ENCODE measurements around the gene MYL3.
A peak's percentile ranks its signal among the peaks of the same experiment; 100 is the strongest.

MYL3 gene

DNA sequence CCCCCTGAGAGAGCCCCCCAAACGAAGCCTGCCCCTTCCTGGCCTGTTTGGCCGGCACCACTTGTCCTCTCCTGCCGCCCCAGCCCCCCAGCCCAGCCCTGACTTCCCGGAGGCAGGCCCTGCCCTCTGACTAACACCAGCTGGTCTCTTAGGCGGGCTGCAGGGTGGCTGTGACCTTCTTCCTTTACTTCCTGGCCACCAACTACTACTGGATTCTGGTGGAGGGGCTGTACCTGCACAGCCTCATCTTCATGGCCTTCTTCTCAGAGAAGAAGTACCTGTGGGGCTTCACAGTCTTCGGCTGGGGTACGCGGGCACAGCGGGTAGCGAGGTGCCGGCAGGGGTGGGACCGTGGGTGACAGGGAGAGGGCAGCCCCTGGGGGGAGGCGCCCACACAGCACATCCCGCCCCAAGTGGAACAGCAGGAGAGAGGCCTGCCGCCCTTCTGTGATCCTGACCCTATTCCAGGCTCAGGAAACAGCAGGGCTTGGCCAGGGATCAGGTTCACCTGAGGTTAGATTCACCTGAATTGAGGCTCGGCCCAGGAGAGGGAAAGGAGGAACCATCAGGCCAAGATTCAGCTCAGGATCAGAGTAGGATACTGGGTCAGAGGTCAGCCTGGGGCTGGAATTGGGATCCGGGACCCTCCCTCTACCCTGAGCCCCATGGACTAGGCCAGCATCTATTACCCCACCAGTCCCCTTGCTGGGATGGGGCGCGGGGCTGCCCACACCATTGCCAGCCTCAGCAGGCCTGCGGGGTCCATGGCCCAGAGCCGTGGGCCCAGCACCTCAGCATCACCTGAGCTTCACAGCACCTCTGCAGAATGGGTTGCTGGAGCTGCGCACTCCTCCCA is 36.1 kb upstream of the MYL3 start:
- no peak for DNase-seq (ENCODE audit: low read depth)

DNA sequence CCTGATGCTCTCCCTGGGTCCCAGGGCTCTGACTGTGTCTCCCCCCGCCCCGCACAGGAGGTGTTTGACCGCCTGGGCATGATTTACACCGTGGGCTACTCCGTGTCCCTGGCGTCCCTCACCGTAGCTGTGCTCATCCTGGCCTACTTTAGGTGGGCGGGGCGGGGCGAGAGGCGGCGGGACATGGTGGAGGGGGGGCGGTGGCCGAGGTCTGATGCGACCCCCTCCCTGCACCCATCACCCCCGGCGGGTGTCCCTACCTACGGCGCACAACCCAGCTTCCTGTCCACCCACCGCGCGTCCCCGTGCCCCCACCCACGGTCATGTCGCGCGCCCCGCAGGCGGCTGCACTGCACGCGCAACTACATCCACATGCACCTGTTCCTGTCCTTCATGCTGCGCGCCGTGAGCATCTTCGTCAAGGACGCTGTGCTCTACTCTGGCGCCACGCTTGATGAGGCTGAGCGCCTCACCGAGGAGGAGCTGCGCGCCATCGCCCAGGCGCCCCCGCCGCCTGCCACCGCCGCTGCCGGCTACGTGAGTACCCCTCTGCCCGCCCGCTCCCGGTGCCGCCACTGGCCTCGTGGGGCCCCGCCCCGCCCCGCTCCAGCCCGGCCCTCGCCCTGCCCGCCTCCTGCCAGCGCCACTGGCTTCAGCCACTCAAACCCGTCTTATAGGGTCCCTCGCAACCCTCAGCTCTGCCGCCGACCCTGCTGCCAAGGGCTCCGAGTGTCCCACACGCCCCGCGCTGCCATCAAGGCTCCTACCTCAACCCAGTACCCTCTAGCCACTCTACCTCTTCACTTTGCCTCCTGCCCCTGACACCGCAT is 35.3 kb upstream of the MYL3 start:
- no peak for DNase-seq (ENCODE audit: low read depth)

DNA sequence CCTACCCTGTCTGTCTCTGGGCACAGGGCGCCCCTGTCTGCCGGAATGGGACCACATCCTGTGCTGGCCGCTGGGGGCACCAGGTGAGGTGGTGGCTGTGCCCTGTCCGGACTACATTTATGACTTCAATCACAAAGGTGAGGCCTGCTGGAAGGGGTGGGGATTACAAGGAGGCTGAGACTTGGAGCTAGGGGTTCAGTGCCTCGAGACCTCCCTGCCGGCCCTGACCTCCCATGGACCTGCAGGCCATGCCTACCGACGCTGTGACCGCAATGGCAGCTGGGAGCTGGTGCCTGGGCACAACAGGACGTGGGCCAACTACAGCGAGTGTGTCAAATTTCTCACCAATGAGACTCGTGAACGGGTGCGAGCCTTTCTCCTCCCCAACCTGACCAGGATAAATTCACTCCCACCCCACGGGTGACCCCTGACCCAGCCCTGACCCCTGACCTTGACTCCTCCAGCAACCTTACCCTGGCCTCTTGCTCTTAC is 34.6 kb upstream of the MYL3 start:
- DNase-seq (ENCODE audit: low read depth), result no peak

DNA sequence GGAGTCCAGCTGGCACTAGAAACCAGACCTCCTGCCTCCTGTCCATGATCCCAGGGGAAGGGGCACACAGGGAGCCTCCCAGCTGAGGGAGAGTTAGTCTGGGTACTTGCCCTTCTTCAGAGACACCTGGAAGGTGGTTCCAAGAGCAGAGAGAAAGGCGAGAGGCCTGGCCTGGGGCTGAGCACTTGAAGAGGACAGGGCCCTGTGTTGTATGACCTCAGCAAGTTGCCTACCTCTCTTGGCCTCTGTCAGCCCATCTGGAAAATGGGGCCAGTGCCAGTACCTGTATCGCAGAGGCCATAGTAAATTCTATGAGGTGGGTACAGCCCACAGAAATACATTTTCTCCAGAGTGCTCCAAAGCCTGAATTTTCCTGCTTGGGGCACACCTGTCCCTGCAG is 33.8 kb upstream of the MYL3 start:
- no peak for DNase-seq (ENCODE audit: low read depth)

DNA sequence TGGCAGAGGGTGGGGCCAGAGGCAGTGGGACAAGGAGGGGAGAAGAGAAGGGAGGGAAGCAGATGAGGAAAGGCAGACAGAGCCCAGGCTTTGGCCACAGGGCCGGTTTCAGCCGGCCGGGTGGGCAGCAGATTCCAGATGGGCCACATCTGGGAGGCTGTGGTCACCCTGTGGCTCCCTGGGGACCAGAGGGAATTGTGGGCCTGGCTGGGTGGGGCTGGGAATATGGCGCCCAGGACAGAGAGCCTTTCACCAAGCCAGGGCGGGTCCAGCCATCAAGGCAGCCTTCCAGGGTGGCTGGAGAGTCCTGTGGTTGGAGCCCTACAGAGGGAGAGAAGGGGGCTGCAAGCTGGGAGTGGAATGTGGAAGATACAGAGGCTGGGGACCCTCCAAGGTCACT is 33.1 kb upstream of the MYL3 start:
- DNase-seq (ENCODE audit: low read depth), result no peak

DNA sequence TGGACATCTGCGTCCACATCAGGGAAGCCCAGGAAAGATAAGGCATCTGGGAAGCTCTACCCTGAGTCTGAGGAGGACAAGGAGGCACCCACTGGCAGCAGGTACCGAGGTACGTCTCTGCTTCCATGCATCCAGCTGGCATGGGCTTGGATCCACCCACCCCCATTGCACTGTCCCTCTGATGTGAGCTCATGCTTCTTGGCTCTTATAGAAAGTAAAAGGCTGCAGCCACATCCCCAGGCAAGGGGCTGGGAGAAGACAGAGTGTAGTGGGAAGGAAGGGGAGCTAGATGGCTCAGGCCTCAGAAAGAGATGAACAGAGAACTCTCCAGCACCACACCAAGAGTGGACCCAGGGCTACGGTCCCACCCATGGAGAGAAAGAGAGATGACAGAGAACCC is 32.5 kb upstream of the MYL3 start:
- no peak for DNase-seq (ENCODE audit: low read depth)

DNA sequence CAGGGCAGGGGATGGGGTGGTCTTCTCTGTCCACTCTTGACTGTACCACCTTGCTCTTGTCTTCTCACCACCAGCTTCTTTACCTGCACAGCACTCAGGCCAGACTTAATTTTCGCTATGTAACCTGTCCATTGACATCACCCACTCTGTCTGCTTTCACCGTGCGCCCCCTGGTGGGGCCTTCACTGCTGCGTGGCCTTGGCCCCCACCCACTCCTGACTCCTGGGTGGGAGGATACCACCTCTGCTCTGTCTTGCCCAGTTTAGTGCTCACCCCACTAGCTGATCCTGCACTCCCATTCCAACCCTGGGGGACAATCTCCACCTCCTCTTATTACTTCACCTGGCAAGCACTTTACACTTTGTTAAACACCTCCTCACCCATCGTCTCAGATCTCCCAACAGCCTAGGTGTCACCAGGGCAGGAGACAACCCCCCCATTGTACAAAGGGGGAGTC is 32.0 kb upstream of the MYL3 start:
- DNase-seq (ENCODE audit: low read depth), result peak; percentile 63

DNA sequence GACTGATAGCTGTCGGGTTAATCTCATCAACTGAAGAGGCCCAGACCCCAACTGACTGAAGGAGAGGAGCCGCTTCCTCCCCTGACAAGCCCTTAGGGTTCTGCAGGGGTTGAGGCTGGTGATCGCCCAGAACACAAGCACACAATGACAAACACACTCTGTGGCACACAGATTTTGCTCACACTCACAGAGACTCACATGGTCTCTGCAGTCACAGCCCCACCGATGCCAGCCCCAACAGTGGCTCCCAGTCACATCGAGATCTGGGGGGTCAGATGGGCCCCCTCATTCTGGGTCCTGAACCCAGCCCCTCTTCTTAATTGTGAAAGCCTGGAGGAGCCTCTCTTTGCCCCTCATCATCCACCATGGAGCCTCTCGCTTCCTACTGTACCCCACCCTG is 31.0 kb upstream of the MYL3 start:
- DNase-seq (ENCODE audit: low read depth), result no peak

DNA sequence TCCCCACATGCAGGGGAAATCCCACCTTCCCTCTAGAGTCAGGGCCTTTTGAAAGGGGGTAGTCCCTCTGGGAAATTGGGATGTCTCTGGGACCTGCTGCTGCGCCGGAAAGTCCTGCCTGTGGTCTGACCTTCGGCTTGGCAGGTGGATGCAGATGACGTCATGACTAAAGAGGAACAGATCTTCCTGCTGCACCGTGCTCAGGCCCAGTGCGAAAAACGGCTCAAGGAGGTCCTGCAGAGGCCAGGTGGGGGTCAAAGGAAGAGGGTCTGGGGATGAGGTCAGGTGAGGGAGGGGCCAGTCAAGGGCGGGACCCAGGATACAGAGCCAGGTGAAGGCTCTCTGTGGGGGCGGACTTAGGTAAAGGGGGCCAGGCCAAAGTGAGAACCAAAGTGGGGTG is 30.5 kb upstream of the MYL3 start:
- DNase-seq (ENCODE audit: low read depth), result no peak

DNA sequence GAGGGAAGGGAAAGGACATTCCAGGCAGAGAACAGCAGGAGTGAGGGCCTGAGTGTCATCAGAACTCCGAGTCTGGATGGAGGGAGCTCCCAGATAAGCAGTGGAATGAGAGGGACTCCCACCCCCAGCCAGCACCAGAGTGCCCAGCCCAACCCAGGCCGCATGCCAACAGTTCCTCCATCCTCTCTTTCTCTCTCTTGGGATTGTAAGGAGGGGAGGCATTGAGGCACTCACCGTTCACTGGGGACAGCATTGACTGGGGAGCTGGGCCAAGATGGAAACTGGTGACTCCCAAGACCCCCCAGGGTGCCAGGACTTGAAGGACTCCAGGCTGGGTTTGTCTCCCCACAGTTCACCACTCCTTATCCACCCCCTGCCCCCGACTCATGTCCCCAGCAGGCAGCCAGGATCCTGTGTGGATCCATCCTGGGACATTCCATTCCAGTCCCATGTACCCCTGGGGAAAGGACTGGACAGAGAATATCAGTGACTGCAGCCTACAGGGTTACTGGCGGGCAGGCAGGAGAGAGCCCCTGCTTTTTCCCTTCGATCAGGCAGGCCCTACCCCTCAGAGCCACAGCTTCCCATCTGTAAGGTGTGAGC is 30.0 kb upstream of the MYL3 start:
- no peak for DNase-seq (ENCODE audit: low read depth)

DNA sequence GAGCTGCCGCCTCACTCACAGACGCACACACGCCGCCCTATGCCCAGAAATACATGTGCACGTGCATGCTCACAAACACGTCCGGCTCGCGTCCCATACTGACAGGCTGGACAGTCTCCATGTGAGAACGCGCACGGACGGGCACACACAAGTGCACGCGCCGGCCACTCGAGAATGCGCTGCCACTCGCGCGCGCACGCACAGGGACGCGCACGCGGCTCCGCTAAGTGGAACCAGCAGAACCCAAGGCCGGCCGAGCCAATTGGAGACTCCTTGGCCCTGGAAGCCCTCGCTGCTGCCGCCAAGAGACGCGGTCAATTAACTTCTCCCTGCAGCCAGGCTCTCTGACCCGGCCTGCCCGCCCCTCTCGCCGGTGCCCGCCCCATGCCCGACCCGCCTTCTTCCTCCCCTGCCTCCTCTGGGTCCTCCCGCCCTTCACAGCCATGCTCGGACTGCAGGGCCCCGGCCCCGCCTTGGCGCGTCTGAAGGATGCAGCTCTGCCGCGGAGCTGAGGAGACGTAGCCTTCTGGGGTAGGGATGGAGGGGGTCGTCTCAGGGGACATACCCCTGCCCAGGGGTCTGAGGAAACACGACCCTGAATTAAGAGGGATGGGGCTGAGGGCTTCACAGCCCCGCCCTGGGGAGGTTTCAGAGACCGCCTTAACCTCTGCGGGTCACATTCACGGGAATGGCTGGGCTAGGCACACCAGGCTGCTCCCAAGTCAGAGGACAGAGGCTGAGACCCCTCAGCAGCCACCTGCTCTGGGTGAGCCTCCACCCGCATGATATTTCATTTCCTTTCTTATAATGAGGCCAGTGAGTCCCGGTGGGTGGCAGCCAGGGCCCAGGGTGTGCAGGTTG is 29.3 kb upstream of the MYL3 start:
- no peak for DNase-seq (ENCODE audit: low read depth)

DNA sequence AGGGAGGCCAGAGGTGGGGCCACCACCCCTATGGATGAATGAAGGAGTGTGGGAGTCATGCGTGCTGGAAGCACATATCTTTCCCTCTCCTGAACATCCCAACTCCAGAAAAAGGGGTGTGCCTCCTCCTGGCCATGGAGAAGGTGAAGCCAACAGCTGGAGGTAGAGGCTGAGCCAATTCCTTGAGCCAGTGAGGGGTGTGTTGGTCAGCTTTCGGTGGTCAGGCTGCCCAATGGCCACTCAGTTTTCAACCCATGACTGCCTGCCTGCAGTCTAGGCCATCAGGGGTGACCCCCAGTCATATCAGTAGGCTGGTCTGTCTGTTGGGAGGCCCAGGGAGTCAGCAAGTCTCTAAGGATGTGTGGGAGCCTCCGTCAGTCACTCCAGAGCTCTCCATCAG is 27.9 kb upstream of the MYL3 start:
- DNase-seq (ENCODE audit: low read depth), result no peak

DNA sequence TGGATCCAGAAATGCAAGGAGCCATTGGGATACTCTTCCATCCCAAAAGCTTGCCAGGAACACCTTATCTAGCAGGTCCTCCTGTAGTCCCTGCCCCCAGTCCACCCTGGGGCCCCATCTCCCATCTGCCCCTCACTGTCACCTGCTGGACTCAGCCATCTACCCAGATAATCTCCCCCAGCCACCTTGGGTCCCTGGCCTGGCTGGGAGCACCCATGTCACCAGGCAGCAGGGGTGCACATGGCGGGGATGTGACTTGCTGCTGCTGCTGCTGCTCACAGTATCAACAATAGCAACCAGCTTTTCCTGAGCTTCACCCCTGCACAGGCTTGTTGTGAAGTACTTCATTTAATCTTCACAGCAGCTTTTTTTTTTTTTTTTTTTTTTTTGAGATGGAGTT is 26.9 kb upstream of the MYL3 start:
- no peak for DNase-seq (ENCODE audit: low read depth)

DNA sequence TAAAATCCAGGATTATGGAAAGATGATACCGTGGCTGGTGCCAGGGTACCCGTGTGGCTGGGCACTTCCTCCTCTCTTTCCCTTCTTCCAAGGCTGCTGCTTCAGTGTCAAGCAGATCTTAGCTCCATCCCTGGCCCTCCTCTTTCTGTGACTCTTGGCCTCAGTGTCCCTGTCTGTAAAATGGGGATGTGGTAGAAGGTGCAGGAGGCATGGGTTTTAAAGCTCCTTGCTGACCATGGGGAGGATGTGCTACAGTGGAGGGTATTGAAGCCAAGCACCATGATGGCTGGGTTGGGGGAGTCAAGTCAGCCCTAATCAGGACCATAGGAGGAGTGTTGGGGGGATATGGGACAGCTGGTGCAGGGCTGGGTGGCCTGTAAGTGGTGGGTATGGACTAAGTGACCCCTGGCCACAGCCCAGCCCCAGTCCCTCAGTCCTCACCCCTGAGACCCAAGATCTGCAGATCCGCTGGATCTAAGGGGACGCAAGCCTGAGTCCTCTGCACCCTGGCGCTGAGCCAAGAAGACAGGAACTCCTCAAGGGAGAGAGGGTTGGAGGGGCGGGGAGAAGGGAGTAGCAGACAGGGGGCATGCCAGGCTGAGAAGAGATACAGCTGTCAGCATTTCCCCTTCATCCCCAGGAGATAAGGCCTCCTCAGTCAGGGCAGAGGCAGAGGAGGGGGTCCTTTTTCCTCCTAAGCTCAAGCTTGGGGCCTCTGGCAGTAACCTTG is 26.3 kb upstream of the MYL3 start:
- DNase-seq (ENCODE audit: low read depth), result no peak

DNA sequence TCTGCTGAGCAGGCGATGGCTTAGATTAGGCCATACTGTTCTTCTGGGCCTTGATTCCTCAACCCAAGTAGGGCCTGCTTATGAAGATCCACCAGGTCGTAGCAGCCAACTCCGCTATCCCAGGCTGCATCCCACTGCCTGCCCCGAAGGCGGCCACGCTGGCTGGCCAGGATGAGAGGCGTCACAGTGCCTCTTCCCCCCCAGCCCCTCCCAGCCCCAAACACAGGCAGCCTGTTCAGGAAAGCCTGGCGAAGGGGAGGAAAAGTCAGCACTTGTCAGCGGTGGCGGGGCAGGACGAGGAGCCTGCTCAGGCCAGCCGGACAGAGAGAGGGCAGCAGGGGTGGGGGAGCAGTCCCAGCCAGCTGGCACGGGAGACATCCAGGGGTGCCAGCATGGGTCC is 25.5 kb upstream of the MYL3 start:
- DNase-seq (ENCODE audit: low read depth), result no peak

DNA sequence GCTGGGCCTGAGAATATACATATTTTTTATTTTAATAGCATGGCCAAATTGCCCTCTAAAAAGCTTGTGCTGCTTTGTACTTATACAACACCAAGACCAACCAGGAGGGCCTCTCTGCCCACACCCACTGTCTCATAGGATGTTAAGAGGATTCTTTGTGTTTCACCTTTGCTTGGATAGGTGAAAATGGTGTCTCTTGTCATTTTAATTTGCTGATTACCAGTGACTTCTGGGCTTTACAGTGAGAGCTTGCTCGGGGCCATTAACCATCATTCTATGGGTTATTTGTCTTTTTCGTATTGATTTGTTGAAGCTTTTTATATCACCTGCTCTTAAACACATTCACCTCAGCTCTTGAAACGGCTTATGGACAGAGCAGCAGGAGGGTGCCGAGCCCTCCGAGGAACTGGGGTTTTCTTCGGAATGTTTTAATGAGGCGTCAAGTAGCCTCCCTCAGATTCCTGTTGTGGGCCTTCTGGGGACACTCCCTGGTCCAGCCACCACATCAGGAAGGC is 24.8 kb upstream of the MYL3 start:
- no peak for DNase-seq (ENCODE audit: low read depth)

DNA sequence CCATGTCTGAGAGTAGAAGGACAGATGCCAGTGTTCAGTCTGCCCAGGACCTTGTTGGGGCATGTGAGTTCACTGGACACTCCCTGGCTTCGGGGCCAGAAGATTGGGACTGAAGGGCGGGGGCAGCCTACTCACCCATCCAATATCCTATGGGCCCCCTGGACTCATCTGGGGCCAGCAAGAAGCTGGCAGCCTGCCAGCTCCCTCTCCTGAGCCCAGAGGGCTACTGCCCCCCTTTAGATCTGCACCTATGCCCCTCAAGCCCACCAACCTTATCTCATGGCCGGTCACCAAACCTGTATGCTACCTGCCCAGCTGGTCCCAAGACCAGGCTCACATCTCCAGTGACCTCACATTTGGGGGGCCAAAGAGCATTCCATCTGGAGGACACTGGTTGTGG is 22.4 kb upstream of the MYL3 start:
- DNase-seq (ENCODE audit: low read depth), result no peak

DNA sequence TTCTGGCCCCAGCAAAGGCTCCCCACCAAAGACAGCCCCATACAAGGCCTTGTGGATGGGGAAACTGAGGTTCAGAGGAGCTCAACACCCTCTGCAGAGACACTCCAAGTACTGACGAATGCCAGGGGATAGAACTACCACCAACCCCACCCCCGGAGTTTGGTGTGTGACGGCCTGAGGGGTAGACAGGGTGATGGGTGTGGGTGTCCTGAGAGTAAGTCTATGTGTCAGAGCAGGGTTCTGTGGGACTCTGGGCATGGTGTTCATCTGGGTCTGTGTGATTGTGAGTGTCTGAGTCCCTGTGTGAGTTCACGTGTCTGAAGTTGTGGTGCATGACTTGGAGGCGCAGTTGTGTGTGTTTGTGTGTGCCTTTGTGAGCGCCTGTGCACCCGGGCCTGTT is 21.7 kb upstream of the MYL3 start:
- DNase-seq (ENCODE audit: low read depth), result no peak

DNA sequence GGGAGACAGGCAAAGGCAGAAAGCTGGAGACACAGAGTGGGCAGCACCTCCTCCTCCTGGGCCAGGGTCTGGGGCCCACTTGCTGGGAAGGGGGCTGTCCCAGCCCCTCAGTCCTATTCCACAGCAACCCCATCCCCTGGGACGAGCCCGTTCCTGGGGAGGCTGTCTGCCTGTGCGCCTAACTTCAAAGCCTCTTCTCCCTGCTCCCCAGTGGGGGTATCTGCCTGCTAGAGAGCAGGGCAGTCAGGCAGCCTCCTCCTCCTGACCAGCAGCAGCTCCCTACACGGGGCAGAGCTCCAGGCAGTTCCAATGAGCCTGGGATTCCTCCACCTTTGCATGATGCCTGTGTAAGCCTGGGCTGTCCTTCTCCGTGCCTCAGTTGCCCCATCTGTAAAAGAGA is 21.2 kb upstream of the MYL3 start:
- no peak for DNase-seq (ENCODE audit: low read depth)

DNA sequence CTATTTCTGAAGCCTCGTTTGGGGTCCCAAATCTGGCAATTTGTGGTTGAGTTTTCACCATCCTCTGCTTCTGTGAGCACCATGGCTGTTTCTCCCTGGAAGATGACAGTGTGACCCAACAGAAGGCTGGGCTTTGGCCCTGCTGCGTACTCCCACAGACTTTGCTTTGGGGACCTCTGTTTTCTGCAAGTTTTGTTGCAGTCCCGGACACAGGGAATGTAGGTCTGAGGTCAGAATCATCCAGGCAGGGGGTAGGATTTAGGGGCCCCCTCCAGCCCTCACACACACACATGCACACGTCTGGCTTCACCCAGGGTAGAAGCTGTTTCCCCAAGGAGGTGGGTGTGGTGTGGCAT is 20.6 kb upstream of the MYL3 start:
- no peak for DNase-seq (ENCODE audit: low read depth)

Data from activated T-helper 1 cell treated with Interleukin-2 at 50 U/mL for 16 hours (primary cell).